CD4-positive, alpha-beta memory T cell (primary cell): ENCODE measurements around the gene ARHGAP1. TPM values are rescaled to one million over a fixed set of nuclear protein-coding genes. Genes with fewer than 3 reads are reported as not detected.
A peak's percentile ranks its signal among the peaks of the same experiment; 100 is the strongest.

Experiments
- CTCF ChIA-PET: fragments of 350-600 bp; sonication (Branson Sonifier 250); formaldehyde crosslinking; loops from one replicate; lab custom pipeline; 2021; ENCODE audit warnings: inconsistent platforms; ENCODE audit not compliant: partially characterized antibody; lab: Charles Lee
- POLR2A ChIA-PET: fragments of 350-600 bp; sonication (Branson Sonifier 250); formaldehyde crosslinking; loops from one replicate; lab custom pipeline; 2021; ENCODE audit not compliant: partially characterized antibody; lab: Charles Lee
- DNase-seq, 5 donors: peaks; one replicate each; pipeline versions ENCODE4 v3.0.0 to v3.0.0-alpha.2; 2020 to 2022; ENCODE audit warnings: mixed read lengths in 1 of 5
- H3K27ac ChIP-seq: one replicate; pipeline ENCODE4 v1.7.0; 2013; ENCODE audit warnings: low read depth, low read length
- H3K27me3 ChIP-seq: 2 replicates; pipeline ENCODE4 v1.7.0; 2013; ENCODE audit warnings: mild to moderate bottlenecking, low read length, moderate library complexity; ENCODE audit not compliant: insufficient read depth
- H3K36me3 ChIP-seq: 2 replicates; pipeline ENCODE4 v1.7.0; 2013; ENCODE audit warnings: mild to moderate bottlenecking, low read length, moderate library complexity; ENCODE audit not compliant: insufficient read depth
- H3K4me1 ChIP-seq: 2 replicates; pipeline ENCODE4 v1.7.0; 2013; ENCODE audit warnings: mild to moderate bottlenecking, low read length, moderate library complexity; ENCODE audit not compliant: insufficient read depth
- H3K4me3 ChIP-seq, 2 donors: one replicate each; pipeline ENCODE4 v1.7.0; 2013; ENCODE audit warnings: low read length in 2 of 2, mild to moderate bottlenecking in 1 of 2
- H3K9me3 ChIP-seq, 2 donors: one replicate each; pipeline ENCODE4 v1.7.0; 2013; ENCODE audit warnings: low read length in 2 of 2, control low read depth in 1 of 2; ENCODE audit not compliant: control insufficient read depth in 1 of 2
- H3K27ac Mint-ChIP-seq, 7 donors: one replicate each; pipeline ENCODE4 v1.8.0; 2020 to 2021; ENCODE audit warnings: mixed read lengths in 7 of 7, mild to moderate bottlenecking in 6 of 7, inconsistent platforms in 3 of 7, moderate library complexity in 3 of 7
- H3K27me3 Mint-ChIP-seq, 2 donors: one replicate each; pipeline ENCODE4 v1.8.0; 2020 to 2021; ENCODE audit warnings: mixed read lengths in 2 of 2
- H3K36me3 Mint-ChIP-seq, 2 donors: one replicate each; pipeline ENCODE4 v1.8.0; 2020 to 2021; ENCODE audit warnings: mixed read lengths in 2 of 2, inconsistent platforms in 1 of 2, mild to moderate bottlenecking in 1 of 2
- H3K4me1 Mint-ChIP-seq, 4 donors: one replicate each; pipeline ENCODE4 v1.8.0; 2020 to 2021; ENCODE audit warnings: mixed read lengths in 4 of 4, mild to moderate bottlenecking in 1 of 4
- H3K4me3 Mint-ChIP-seq, 8 donors: one replicate each; pipeline ENCODE4 v1.8.0; 2020 to 2021; ENCODE audit warnings: mixed read lengths in 8 of 8, mild to moderate bottlenecking in 7 of 8, moderate library complexity in 6 of 8, inconsistent platforms in 3 of 8
- H3K9me3 Mint-ChIP-seq, 8 donors: one replicate each; pipeline ENCODE4 v1.8.0; 2020 to 2021; ENCODE audit warnings: mixed read lengths in 8 of 8, mild to moderate bottlenecking in 5 of 8, inconsistent platforms in 3 of 8, moderate library complexity in 1 of 8
- intact Hi-C: fragments of 100-400 bp; cut with micrococcal nuclease; formaldehyde crosslinking; loops from one replicate; pipeline ENCODE4 v1.15.1; 2023
- polyA plus RNA-seq, 2 donors: library from polyadenylated mRNA; unstranded; fragments of 300-500 nt; fragmentation: Illumina TruSeq; gene quantifications; one replicate each; pipeline ENCODE4 v1.2.3, GENCODE V29; 2021
- total RNA-seq, 2 experiments: library from RNA; stranded (reverse); gene quantifications; one replicate each; pipeline ENCODE4 v1.2.3, GENCODE V29; 2021

Gene ARHGAP1
- total and polyA plus RNA-seq, 4 experiments from 2014 or later = 39.0 to 85.8 (median 66.7) TPM

DNA sequence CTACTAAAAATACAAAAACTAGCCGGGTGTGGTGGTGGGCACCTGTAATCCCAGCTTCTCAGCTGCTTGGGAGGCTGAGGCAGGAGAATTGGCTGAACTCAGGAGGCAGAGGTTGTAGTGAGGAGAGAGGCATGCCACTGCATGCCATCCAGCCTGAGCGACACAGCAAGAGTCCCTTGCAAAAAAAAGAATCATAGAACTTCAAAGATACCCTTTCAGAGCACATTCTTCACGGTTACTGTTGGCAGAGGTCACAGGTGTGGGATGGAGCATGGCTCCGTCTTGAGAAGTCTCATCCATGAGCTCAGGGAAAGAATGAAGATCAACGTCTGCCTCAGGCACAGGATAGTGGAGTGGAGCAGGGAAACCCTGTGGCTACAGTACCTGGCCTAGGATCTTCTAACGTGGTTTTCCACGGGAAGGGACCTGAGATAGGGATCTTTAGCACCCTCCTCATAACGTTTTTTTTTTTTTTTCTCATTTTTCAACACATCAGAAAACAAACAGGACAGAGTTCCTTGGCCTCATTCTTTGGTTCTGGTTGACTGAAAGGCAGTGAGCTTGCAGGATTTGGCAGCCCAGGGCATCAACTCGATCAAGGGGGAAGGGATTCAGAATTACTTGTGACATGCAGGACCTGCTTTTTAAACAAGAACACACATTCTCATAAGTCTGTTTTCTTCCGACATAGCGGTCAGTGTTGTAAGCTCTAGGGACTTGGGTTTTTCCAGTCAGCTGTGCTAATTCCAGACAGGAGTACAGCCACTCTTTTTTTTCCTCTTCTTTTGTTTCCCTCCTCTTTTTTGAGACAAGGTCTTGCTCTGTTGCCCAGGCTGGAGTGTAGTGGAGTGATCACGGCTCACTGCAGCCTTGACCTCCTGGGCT, 41.4 kb upstream of the ARHGAP1 start:
- POLR2A ChIA-PET = no interaction called here

DNA sequence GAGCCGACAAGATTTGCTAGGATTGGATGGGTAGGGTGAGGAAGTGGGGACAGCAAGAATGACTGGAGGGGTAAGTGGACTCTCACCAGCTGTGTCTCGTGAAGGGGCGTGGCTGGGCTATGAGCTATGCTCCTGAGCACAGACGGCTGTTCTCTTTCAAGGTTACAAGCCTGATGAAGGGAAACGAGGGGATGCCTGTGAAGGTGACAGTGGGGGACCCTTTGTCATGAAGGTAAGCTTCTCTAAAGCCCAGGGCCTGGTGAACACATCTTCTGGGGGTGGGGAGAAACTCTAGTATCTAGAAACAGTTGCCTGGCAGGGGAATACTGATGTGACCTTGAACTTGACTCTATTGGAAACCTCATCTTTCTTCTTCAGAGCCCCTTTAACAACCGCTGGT, 38.5 kb upstream of the ARHGAP1 start:
- Histone ChIP-seq H3K4me3 (no peak overlapping the region), H3K27me3 (no peaks in the 10 kb centered on the region), H3K27ac (no peak overlapping the region), H3K36me3 (peaks cover 9% of the 10 kb centered on the region), H3K9me3 (no peaks in the 10 kb centered on the region), H3K4me1 (no peaks in the 10 kb centered on the region)
- Mint-ChIP-seq H3K36me3 (peaks cover 22 to 27% of the 10 kb centered on the region in 2 donors), H3K4me1 (no peaks in the 10 kb centered on the region), H3K27me3 (peaks cover 0 to 1% of the 10 kb centered on the region in 2 donors), H3K9me3 (no peaks in the 10 kb centered on the region), H3K27ac (peak overlapping the region in 2 of 7 donors; percentile 5 to 12), H3K4me3 (no peak overlapping the region)
- intact Hi-C loops = no loop called here
- CTCF ChIA-PET = no interaction called here
- DNase-seq = no peak
- POLR2A ChIA-PET = no interaction called here

More for the DNA sequence above, 41.4 kb upstream of the ARHGAP1 start:
- no peaks in the 10 kb centered on the region for H3K9me3 ChIP-seq
- H3K4me1 Mint-ChIP-seq = no peaks in the 10 kb centered on the region
- DNase-seq = no peak
- no peaks in the 10 kb centered on the region for H3K27me3 Mint-ChIP-seq
- no peak overlapping the region for H3K27ac ChIP-seq
- H3K27me3 ChIP-seq = no peaks in the 10 kb centered on the region
- H3K27ac Mint-ChIP-seq = peak overlapping the region in 3 of 7 donors; percentile 7 to 75 (median 29)
- CTCF ChIA-PET = no interaction called here
- H3K4me3 ChIP-seq = no peak overlapping the region
- no peaks in the 10 kb centered on the region for H3K4me1 ChIP-seq
- H3K36me3 ChIP-seq = peaks cover 30% of the 10 kb centered on the region
- peaks cover 36 to 55% of the 10 kb centered on the region in 2 donors for H3K36me3 Mint-ChIP-seq
- H3K4me3 Mint-ChIP-seq = no peak overlapping the region
- no peaks in the 10 kb centered on the region for H3K9me3 Mint-ChIP-seq
- intact Hi-C loops = no loop called here

DNA sequence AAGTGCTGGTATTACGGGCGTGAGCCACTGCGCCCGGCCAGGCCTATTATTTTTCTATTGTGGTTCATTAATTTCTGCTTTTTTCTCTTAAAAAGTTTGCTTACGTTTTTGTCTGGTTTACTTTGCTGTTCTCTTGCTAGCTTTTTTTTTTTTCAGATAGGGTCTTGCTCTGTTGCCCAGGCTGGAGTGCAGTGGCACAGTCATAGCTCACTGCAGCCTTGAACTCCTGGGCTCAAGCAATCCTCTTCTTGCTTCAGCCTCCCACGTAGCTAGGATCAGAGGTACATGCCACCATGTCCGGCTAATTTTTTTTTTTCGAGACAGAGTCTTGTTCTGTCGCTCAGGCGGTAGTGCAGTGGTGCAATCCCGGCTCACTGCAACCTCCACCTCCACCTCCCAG, 37.3 kb upstream of the ARHGAP1 start:
- no peak overlapping the region for H3K4me3 ChIP-seq
- peaks cover 12 to 15% of the 10 kb centered on the region in 2 donors for H3K36me3 Mint-ChIP-seq
- H3K4me3 Mint-ChIP-seq = no peak overlapping the region
- intact Hi-C loops = no loop called here
- no peaks in the 10 kb centered on the region for H3K4me1 Mint-ChIP-seq
- H3K4me1 ChIP-seq = no peaks in the 10 kb centered on the region
- no peaks in the 10 kb centered on the region for H3K36me3 ChIP-seq
- no peak overlapping the region for H3K27ac ChIP-seq
- ChIA-PET POLR2A (no interaction called here), CTCF (no interaction called here)
- no peaks in the 10 kb centered on the region for H3K9me3 Mint-ChIP-seq
- peaks cover 0 to 1% of the 10 kb centered on the region in 2 donors for H3K27me3 Mint-ChIP-seq
- H3K27me3 ChIP-seq = no peaks in the 10 kb centered on the region
- no peak for DNase-seq
- H3K27ac Mint-ChIP-seq = no peak overlapping the region
- H3K9me3 ChIP-seq = no peaks in the 10 kb centered on the region

DNA sequence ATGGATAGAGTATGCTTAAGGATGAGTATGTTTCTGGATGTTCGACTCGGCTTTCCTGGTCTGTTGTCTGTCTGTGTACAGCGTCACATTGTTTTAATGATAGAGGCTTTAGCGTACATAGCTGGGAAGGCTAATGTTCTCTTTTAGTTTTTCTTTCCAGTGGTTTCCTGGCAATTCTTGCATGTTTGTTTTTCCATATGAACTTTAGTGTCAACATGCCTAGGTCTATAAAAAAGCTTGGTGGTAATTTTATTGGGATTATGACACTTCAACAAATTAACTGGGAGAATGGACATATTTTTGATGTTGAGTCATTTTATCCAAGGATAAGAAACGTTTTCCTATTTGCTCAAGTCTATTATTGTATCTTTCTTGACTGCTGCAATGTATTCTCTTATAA, 36.2 kb upstream of the ARHGAP1 start:
- Mint-ChIP-seq H3K4me3 (no peak overlapping the region), H3K4me1 (no peaks in the 10 kb centered on the region), H3K27ac (no peak overlapping the region), H3K27me3 (peaks cover 0 to 1% of the 10 kb centered on the region in 2 donors), H3K9me3 (no peaks in the 10 kb centered on the region), H3K36me3 (peaks cover 1 to 4% of the 10 kb centered on the region in 2 donors)
- intact Hi-C loops = no loop called here
- Histone ChIP-seq H3K9me3 (no peaks in the 10 kb centered on the region), H3K27ac (no peak overlapping the region), H3K27me3 (no peaks in the 10 kb centered on the region), H3K36me3 (no peaks in the 10 kb centered on the region), H3K4me3 (no peak overlapping the region), H3K4me1 (no peaks in the 10 kb centered on the region)
- DNase-seq = no peak
- ChIA-PET CTCF (no interaction called here), POLR2A (no interaction called here)

DNA sequence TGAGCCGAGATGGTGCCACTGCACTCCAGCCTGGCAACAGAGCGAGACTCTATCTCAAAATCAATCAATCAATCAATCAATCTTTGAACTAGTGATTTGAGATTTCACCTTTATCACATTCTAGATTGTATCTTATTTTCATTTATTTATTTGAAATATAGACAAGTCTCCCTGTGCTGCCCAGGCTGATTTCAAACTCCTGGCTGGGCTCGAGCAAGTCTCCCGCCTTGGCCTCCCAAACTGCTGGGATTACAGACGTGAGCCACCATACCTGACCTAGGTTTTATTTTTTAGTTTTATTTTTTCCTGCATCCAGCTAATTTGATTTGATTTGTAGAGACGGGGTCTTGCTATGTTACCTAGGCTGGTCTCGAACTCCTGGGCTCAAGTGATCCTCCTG, 35.7 kb upstream of the ARHGAP1 start:
- Mint-ChIP-seq H3K27ac (no peak overlapping the region), H3K4me3 (no peak overlapping the region), H3K27me3 (peaks cover 0 to 1% of the 10 kb centered on the region in 2 donors), H3K4me1 (no peaks in the 10 kb centered on the region), H3K9me3 (no peaks in the 10 kb centered on the region), H3K36me3 (peaks cover 0 to 2% of the 10 kb centered on the region in 2 donors)
- Histone ChIP-seq H3K27ac (no peak overlapping the region), H3K4me3 (no peak overlapping the region), H3K4me1 (no peaks in the 10 kb centered on the region), H3K36me3 (no peaks in the 10 kb centered on the region), H3K9me3 (no peaks in the 10 kb centered on the region), H3K27me3 (no peaks in the 10 kb centered on the region)
- no peak for DNase-seq
- ChIA-PET POLR2A (no interaction called here), CTCF (no interaction called here)
- intact Hi-C loops = no loop called here

DNA sequence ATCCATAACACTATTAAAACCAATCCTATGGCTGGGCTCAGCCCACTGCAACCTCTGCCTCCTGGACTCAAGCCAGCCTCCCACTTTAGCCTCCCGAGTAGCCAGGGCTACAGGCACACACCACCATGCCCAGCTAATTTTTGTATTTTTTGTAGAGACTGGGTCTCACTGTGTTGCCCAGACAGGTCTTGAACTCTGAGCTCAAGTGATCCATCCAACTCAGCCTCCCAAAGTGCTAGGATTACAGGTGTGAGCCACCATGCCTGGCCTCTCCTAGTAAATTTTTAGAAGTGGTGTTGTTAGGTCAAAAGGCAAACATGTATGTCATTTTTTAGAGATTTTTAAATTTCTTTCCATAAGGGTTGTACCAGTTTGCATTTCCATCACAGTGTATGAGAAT, 32.8 kb upstream of the ARHGAP1 start:
- Mint-ChIP-seq H3K36me3 (no peaks in the 10 kb centered on the region), H3K4me1 (no peaks in the 10 kb centered on the region), H3K27ac (no peak overlapping the region), H3K9me3 (no peaks in the 10 kb centered on the region), H3K4me3 (peak overlapping the region in 1 of 8 donors; percentile 26), H3K27me3 (peaks cover 0 to 1% of the 10 kb centered on the region in 2 donors)
- intact Hi-C loops = no loop called here
- no peak overlapping the region for H3K4me3 ChIP-seq
- no peaks in the 10 kb centered on the region for H3K36me3 ChIP-seq
- H3K27me3 ChIP-seq = no peaks in the 10 kb centered on the region
- no peaks in the 10 kb centered on the region for H3K4me1 ChIP-seq
- H3K27ac ChIP-seq = no peak overlapping the region
- CTCF ChIA-PET = no interaction called here
- POLR2A ChIA-PET = no interaction called here
- no peak for DNase-seq
- H3K9me3 ChIP-seq = no peaks in the 10 kb centered on the region

DNA sequence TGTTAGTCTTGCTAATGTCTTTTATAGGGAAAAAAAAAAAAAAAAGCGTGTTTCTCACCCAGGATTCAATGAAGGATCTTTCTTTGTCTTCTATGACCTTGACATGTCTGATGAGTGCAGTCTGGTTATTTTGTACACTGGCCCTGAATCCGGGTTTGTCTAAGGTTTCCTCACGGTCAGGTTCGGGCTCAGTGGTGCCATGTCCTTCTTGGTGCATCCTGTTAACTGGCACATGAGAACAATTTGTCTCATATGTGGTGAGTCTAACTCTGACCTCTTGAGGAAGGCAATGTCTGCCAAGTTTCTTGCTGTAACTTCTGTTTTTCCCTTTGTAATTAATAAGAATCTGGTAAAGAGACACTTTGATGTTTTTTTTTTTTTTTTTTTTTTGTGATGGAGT, 31.1 kb upstream of the ARHGAP1 start:
- ChIA-PET CTCF (no interaction called here), POLR2A (no interaction called here)
- intact Hi-C loops = no loop called here

More for the DNA sequence above, 31.1 kb upstream of the ARHGAP1 start:
- H3K27ac Mint-ChIP-seq = no peak overlapping the region
- no peaks in the 10 kb centered on the region for H3K36me3 Mint-ChIP-seq
- H3K9me3 Mint-ChIP-seq = no peaks in the 10 kb centered on the region
- H3K4me1 Mint-ChIP-seq = no peaks in the 10 kb centered on the region
- Histone ChIP-seq H3K9me3 (no peaks in the 10 kb centered on the region), H3K27me3 (no peaks in the 10 kb centered on the region), H3K4me1 (no peaks in the 10 kb centered on the region), H3K4me3 (no peak overlapping the region), H3K27ac (no peak overlapping the region), H3K36me3 (no peaks in the 10 kb centered on the region)
- no peak overlapping the region for H3K4me3 Mint-ChIP-seq
- no peak for DNase-seq
- peaks cover 0 to under 1% of the 10 kb centered on the region in 2 donors for H3K27me3 Mint-ChIP-seq
